HG03280 (cell line): ENCODE results near the gene SLC6A1.

Experiments used
- ATAC-seq: cut with Tn5 transposase; IDR thresholded peaks from one replicate; pipeline ENCODE4 v1.9.1; 2021; ENCODE audit warnings: mild to moderate bottlenecking, moderate library complexity; ENCODE audit not compliant: unreplicated experiment

SLC6A1 gene

DNA sequence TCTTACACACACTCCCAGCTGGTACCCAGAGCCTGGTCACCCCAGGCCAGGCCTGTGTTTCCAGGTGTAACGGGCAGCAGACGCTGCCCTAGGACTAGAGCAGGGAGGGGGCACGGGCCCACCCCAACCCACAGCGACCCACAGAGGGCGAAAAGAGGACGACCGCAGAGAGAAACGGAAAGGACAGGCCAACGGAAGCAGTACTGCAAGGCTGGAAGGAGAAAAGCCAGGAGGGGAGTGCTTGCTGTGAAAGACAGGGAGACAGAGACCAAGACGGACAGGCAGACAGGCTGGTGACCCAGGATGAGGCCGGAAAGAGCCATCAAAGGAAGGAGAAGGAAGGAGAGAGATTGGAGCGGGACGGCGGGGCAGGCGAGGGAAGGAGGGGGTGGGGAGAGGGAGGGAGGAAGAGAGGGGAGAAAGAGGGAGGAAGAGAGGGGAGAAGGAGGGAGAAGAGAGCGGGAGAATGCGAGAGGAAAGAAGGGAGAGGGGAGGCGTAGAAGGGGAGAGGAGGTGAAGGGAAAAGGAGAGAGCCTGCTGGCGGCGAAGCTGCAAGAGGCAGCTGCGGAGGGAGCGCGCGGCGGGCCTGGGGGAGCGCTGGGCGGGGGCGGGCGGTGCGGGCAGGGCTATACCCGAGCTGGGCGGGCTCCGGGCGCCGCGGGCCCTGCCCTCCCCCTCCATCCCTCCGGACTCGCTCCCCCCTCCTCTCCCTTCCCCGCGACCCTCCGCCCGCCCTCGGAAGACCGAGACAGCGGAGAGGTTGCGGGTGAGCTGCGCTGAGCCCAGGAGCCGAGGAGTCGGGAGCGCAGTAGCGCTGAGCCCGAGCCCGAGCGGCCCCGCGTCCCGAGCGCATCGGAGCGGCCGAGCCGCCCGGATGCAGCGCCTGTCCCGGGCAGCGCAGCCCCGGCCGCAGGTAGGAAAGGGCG lies at the start of gene SLC6A1:
TSS of gene SLC6A1 (plus strand) at position 732 of the 926 bp plus-strand sequence. CDS start 24,464 bp downstream, outside the sequence.
- no peak for ATAC-seq

- no peak for ATAC-seq
Observed at GRCh38 chr3:10944866-10945265, 47.7 kb upstream of the SLC6A1 start.

DNA sequence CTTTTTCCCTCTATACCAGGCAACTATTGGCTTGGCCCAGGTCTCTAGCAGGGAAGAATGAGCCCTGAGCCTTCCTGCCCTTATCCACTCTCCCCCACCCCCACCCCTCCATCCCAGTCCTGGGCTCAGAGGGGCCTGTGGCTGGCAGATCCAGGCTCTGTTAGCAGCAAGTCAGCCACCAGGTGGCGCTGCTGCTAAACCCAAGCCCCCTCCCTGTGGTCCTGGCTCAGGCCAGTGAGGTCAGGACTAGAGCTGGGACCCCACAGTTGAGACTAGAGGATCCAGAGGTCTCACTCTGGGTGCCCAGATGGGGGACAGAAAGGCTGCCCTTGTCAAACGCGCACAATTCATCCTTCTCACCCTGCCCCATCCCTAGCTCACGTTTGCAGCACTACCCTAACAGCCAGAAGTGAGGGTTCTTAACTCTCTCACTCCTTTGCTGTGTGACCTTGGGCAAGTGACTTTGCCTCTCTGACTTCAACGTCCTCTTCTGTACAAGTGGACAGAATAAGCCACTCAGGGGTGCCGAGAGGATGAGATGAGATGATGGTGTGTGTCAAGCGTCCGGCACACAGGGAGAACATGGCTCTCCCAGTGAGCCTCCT lies 46.8 kb upstream of the SLC6A1 start:
- ATAC-seq: no peak

DNA sequence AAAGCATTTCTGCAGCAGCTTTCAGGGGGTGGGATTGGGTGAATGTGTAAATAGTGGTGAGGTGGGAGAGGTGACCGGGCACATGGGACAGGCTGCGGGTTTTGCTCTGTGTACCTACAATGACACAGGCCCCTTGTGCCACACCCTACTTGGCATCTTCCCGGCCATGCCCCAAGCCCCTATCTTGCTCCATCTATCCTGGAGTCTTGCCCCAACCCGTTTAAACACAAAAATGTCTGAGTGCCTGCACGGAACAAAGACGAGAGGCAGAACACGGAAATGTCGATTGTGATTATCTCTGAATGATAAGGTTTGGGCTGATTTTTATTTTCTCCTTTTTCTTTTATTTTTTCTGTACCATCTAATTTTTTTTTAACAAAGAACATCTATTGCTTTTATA lies 46.0 kb upstream of the SLC6A1 start:
- ATAC-seq: no peak

DNA sequence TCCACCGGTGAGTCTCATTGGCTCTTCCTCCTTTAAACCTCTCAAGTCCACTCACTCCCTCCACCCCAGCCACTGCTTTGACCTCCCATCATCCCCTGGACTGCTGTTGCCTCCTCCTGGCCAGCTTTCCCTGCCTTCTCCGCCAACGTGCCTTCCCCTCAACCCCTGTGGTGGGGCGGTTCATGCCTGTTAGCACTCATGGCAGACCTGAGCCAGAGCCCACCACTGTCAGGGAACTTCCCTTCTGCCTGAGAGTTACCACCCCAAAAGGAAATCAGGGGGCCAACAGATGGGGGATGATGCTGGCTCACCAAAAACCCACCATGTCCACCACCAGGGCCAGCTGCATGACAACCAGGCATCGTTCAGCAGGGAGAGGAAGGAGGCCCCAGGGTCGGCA lies 44.2 kb upstream of the SLC6A1 start:
- ATAC-seq: no peak

- no peak for ATAC-seq
Observed at GRCh38 chr3:10949197-10949596, 43.4 kb upstream of the SLC6A1 start.

- ATAC-seq: no peak
Observed at GRCh38 chr3:10950476-10951294, 41.9 kb upstream of the SLC6A1 start.

- no peak for ATAC-seq
Observed at GRCh38 chr3:10951295-10951926, 41.1 kb upstream of the SLC6A1 start.

- no peak for ATAC-seq
Observed at GRCh38 chr3:10952525-10952924, 40.0 kb upstream of the SLC6A1 start.

DNA sequence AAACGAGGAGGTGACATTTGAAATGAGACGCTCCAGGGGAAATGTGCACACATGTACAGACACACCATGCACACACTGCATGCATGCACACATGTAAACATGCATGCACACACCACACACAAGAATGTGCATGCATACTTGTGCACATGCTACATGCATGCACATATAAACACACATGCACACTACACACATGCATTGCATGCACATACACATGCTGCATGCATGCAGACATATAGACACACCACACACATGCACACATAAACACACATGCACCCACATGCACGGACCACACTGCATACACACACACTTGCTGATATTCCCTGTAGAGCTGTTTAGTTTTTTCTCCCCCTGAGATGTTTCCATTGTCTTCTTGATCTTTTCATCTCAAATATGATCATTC lies 37.8 kb upstream of the SLC6A1 start:
- no peak for ATAC-seq

DNA sequence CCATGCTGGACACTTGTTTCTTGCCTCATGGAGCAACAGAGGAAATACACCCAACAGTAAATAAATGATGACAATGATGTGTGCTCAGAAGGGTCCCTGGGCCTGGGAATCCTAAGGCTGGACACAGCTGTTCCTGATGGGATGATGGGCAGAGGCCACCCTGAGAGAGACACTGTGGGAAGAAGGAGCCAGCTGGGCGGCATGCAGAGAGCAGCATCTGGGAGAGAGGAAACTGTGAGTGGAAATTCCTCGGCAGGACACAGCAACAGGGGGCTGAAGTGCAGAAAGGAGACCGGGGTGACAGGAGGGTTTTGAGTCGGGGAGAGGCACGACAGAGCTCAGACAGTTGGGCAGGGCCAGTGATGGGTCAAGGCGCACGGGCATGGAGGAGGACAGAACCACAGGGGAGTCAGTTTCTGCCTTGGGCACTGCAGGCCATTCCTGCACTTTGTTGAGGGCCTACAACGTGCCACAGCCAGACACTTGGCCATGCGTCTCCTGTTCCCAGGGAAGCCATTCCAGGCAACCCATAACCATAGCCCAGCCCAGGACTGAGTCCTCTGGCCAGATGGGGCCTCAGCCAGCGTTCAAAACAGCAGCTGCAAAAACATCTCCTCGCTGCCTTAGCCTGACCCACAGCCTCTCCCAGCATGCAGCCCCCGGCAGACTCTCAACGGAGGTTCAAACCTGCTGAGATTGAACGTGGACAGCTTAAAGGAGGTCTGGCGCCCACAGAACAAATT lies 36.7 kb upstream of the SLC6A1 start:
- no peak for ATAC-seq

- ATAC-seq: no peak
Observed at GRCh38 chr3:10956531-10956930, 36.0 kb upstream of the SLC6A1 start.

GRCh38 chr3:10956986-10957385 lies 35.6 kb upstream of the SLC6A1 start:
- ATAC-seq: no peak

- ATAC-seq: no peak
Observed at GRCh38 chr3:10957976-10958749, 34.4 kb upstream of the SLC6A1 start.

DNA sequence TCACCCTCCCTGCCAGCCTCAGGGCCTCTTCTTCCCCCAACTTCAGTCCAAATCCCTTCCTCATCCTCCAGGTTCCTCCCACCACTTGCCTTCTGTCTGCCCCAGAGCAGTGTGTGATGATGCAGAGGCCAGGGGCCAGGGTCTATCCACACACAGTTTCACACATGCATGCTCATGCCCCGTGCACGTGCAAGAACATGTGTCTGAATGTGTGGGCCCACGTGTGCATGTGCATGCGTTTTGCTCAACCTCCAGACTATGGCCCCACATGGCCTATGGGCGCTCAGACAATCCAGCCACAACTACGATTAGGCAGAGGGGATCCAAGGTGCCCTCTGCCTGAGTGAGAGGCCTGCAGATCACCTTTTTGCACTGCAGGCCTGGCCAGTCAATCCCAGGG lies 32.3 kb upstream of the SLC6A1 start:
- ATAC-seq: no peak

DNA sequence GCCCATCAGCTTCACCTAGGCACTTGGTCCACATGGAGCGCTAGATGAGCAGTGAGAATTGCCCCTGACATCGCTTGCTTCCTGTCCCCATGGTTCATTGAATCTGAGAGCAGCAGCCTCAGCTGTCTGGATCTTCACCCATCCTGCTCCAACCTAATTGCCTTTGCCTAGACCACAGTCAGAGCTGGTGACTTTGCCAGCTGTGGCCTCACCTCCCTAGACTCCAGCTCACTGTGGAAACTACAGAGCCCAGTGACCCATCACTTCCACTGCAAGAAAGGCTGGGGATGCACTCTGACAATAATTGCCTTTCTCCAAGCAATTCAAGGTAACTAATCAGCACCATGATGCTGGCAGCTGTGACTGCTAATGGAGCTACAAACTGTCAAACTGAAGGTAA lies 30.6 kb upstream of the SLC6A1 start:
- ATAC-seq: no peak

DNA sequence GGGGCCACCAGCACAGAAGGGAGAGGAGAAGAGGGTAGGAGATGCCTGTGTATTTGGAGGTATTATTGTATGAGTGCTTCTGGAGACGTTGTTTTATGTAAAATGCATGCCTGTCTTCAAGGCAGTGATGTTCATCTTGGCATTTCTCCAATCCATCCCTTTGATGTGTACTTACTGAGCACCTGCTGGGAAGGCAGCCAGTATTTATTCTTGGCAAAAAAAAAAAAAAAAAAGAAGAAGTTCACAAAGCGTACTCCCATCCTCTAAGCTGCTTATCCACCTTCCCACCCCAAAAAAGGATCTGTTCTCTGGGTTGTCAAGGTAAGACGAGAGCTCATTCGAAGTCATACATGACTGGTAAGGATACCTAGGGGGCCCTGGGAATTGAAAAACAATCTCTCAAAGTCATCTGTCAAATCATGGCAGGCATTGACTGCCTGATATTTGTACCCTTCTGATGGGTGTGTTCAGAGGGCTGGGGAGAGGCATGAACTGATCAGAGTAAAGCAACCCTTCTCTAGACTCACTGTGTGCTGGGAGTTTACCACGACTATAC lies 30.0 kb upstream of the SLC6A1 start:
- no peak for ATAC-seq

DNA sequence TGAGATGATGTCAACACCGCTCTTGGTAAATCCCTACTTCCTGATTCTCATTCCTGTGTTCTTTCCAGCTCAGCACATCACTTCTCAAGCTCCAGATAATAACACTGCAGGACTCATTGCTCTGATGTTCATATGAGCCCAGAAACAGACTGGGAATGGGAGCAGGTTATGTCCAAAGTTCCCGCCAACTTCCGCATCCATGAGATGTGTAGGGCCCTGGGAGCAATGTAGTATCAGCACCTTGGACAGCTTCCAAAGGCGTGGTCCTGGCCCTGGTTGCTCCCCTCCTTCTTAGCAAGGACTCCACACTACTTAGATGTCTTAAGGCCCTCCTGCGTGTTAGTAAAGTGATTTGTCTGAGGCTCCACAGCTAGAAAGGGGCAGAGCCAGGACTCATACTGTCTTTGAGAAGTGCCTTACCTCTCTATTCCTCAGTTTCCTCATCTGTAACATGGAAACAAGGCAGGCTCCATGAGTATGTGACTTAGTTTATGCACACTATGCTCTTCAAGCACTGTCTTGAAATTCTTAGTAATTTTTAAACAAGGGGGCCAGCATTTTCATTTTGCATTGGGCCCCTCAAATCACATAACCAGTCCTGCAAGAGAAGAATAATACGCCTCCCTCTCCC lies 27.9 kb upstream of the SLC6A1 start:
- no peak for ATAC-seq

DNA sequence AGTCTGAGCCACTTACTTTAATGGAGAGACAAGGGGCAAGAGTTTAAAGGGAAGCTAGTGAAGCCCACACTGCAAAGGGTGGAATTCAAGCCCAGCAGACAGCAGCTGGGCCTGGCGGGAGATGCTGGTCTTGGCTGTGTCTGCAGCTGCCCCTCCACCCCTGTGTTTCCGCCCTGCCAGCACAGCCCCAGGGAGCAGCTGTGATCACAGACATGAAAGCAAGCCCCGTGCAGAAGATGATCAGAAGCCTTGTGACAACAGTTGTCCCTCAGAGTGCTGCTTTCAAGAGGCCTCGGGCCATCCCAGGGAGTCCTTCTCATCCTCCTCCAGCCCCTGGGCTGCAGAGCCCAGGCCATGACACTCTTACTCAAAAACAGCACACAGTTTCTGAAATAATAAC lies 24.1 kb upstream of the SLC6A1 start:
- ATAC-seq: no peak
